Mesodermal cell (in vitro differentiated cells): ENCODE results near the gene WFDC10A. TPM values are rescaled to one million over a fixed set of nuclear protein-coding genes. Genes with fewer than 3 reads are reported as not detected.
"Not testable (repeated sequence)": the region's sequence is repeated elsewhere in the genome, so short reads cannot be mapped to it uniquely, and the experiment has no call there.

Source experiments
- H3K27ac ChIP-seq: 2 replicates; pipeline ENCODE4 v1.7.0; 2013; ENCODE audit warnings: mild to moderate bottlenecking, low read depth, low read length, moderate library complexity; ENCODE audit not compliant: severe bottlenecking
- H3K36me3 ChIP-seq: 2 replicates; pipeline ENCODE4 v1.7.1; 2013; ENCODE audit warnings: mild to moderate bottlenecking, low read length, moderate library complexity; ENCODE audit not compliant: control insufficient read depth, insufficient read depth
- H3K4me1 ChIP-seq: one replicate; pipeline ENCODE4 v1.7.1; 2013; ENCODE audit warnings: mild to moderate bottlenecking, low read length; ENCODE audit not compliant: insufficient read depth, control insufficient read depth, poor library complexity, severe bottlenecking
- H3K4me3 ChIP-seq: 2 replicates; pipeline ENCODE4 v1.7.0; 2013; ENCODE audit warnings: low read length, control low read depth, mild to moderate bottlenecking; ENCODE audit not compliant: insufficient read depth, poor library complexity, severe bottlenecking; ENCODE audit errors: extremely low read depth
- H3K9me3 ChIP-seq: 2 replicates; pipeline ENCODE4 v1.7.1; 2013; ENCODE audit warnings: mild to moderate bottlenecking, low read length, moderate library complexity; ENCODE audit not compliant: control insufficient read depth
- WGBS, 2 experiments: methylation state at CpG; one replicate each; pipeline ENCODE4 v1.1.5; 2013; ENCODE audit warnings: missing lambda C conversion rate in 2 of 2; ENCODE audit not compliant: insufficient coverage in 2 of 2; 5-methylcytosine and 5-hydroxymethylcytosine counted together
- polyA plus RNA-seq, 2 experiments: library from polyadenylated mRNA; stranded (reverse); fragments of 50-300 nt; gene quantifications; one replicate each; pipeline ENCODE4 v1.2.3, GENCODE V29; 2013

WFDC10A gene
- polyA plus RNA-seq (2013, experiment 1 of 2), result not detected
- polyA plus RNA-seq (2013, experiment 2 of 2), result not detected

DNA sequence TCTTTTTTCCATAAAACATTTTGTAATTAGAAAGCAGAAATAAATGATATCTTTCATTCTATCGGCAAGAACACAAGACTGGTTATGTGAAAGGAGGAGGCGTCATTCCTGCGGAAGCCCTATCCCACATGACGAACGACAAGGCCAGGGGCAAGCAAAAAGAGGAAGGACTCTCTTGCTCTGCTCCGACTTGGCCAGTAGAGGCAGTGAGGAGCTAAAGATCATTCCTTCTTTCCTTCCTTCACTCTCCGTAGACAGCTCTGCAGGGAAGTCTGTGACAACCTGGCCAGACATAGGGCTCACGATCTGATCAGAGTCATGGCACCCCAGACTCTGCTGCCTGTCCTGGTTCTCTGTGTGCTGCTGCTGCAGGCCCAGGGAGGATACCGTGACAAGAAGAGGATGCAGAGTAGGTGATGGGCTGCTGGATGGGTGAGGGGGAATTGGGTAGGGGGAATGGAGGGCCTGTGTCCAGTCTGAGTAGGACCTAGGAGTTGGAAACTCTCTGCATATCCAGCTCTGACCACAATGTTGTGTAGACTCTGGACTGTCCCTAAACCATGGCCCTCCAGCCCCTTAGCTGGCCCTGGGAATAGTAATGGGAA, at the start of gene WFDC10A:
Gene WFDC10A (plus strand): TSS at position 244 of the 605 bp plus-strand sequence. CDS start 75 bp downstream, at position 319.
- no peak within 1 kb of the TSS for H3K27ac ChIP-seq
- H3K4me1 ChIP-seq, result peaks cover 3% of the 10 kb centered on the region
- 11 to 20% methylated on average over 3 to 5 of the region's 9 CpGs for WGBS, 2 experiments
- no peaks in the 10 kb centered on the region for H3K9me3 ChIP-seq
- no peak within 1 kb of the TSS for H3K4me3 ChIP-seq
- no peaks in the 10 kb centered on the region for H3K36me3 ChIP-seq

DNA sequence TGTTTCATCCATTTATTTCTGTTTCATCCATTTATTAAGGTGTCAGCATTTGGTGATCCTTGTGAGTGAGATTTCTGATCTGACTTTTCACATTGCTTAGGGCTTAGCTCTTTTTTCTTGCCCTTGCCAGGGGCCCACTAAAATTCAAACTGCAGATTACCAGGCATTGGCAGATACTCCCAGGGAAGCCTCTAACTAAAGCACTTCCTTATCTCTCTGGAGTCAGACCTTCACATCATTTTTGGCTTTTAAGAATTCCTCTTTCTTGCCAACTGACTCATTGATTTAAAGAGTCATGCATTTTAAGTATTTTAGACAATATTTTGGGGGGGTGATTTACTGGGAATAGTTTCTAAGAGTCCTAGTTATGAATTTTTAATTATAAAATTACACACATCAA, 47.8 kb upstream of the WFDC10A start:
- H3K4me3 ChIP-seq, result no peak overlapping the region
- peaks cover 9% of the 10 kb centered on the region for H3K4me1 ChIP-seq
- no peak overlapping the region for H3K27ac ChIP-seq
- no peaks in the 10 kb centered on the region for H3K36me3 ChIP-seq
- H3K9me3 ChIP-seq, result no peaks in the 10 kb centered on the region

- WGBS, 2 experiments, result 65% methylated on average over 2 of the region's 3 CpGs; no CpG with 5 or more reads in 1 of the 2 experiments
- Histone ChIP-seq H3K4me3 (no peak overlapping the region), H3K27ac (no peak overlapping the region), H3K36me3 (no peaks in the 10 kb centered on the region), H3K9me3 (no peaks in the 10 kb centered on the region), H3K4me1 (peaks cover 9% of the 10 kb centered on the region)
Observed at GRCh38 chr20:45583502-45583901, 46.0 kb upstream of the WFDC10A start.

GRCh38 chr20:45584294-45584693, 45.2 kb upstream of the WFDC10A start:
- not testable (repeated sequence) for H3K36me3 ChIP-seq, H3K27ac ChIP-seq, H3K4me3 ChIP-seq, H3K9me3 ChIP-seq
- 81 to 91% methylated on average over 4 of the region's 5 CpGs for WGBS, 2 experiments
- peaks cover 14% of the 10 kb centered on the region for H3K4me1 ChIP-seq

- H3K27ac ChIP-seq, H3K36me3 ChIP-seq, H3K4me3 ChIP-seq, H3K9me3 ChIP-seq: not testable (repeated sequence)
- H3K4me1 ChIP-seq, result peaks cover 18% of the 10 kb centered on the region
- 86 to 93% methylated on average over 5 of the region's 5 CpGs for WGBS, 2 experiments
Observed at GRCh38 chr20:45585986-45586385, 43.6 kb upstream of the WFDC10A start.

- 60% methylated on average over 1 of the region's 2 CpGs; no CpG with 5 or more reads in 1 of the 2 experiments for WGBS, 2 experiments
- no peak overlapping the region for H3K4me3 ChIP-seq
Observed at GRCh38 chr20:45588800-45589199, 40.7 kb upstream of the WFDC10A start.

GRCh38 chr20:45589725-45590124, 39.8 kb upstream of the WFDC10A start:
- Histone ChIP-seq H3K36me3 (no peaks in the 10 kb centered on the region), H3K27ac (no peak overlapping the region), H3K9me3 (no peaks in the 10 kb centered on the region), H3K4me1 (peaks cover 12% of the 10 kb centered on the region), H3K4me3 (no peak overlapping the region)
- 43 to 60% methylated on average over 1 of the region's 1 CpG for WGBS, 2 experiments

More at GRCh38 chr20:45588800-45589199, 40.7 kb upstream of the WFDC10A start:
- H3K27ac ChIP-seq, result no peak overlapping the region
- H3K36me3 ChIP-seq, result no peaks in the 10 kb centered on the region
- peaks cover 12% of the 10 kb centered on the region for H3K4me1 ChIP-seq
- no peaks in the 10 kb centered on the region for H3K9me3 ChIP-seq

GRCh38 chr20:45592574-45593189, 36.9 kb upstream of the WFDC10A start:
- Histone ChIP-seq H3K36me3 (no peaks in the 10 kb centered on the region), H3K4me3 (no peak overlapping the region), H3K4me1 (peaks cover 8% of the 10 kb centered on the region), H3K27ac (no peak overlapping the region), H3K9me3 (no peaks in the 10 kb centered on the region)
- 75 to 87% methylated on average over 2 to 3 of the region's 5 CpGs for WGBS, 2 experiments

DNA sequence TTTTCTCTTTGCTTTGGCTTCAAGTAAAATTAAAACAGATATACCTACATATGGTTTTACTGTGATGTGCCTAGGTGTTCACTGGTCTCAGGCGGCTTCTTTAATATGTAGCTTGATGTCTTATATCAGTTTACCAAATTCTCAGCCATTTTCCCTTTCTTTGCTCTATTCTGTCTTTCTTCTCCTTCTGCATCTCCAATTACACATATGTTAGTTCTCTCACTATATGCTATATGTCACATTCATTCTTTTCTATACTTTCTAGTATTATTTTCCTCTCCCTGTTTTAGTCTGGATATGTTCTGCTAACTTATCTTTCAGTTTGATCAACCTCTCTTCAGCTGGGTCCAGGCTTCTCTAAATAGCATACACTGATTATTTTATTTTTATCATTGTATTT, 36.0 kb upstream of the WFDC10A start:
- Histone ChIP-seq H3K27ac (no peak overlapping the region), H3K4me1 (peaks cover 8% of the 10 kb centered on the region), H3K4me3 (no peak overlapping the region), H3K9me3 (no peaks in the 10 kb centered on the region), H3K36me3 (no peaks in the 10 kb centered on the region)
- WGBS, 2 experiments, result no CpG with 5 or more reads among the region's 1 CpG

DNA sequence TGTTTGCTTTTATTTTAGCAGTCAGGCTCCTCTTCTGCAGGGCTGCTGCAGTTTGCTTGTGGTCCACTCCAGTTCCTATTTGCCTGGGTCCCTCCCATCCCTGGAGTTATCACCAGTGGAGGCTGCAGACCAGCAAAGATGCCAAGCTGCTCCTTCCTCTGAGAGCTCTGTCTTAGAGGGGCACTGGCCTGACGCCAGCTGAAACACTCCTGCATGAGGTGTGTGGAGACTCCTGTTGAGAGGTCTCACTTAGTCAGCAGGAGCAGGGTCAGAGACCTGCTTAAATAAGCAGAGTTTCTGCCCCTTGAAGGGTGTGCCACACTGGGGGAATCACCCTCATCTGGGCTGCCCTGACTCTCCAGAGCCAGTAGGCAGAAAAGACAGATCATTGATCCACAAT, 34.3 kb upstream of the WFDC10A start:
- H3K27ac ChIP-seq, result no peak overlapping the region
- no peaks in the 10 kb centered on the region for H3K9me3 ChIP-seq
- H3K4me3 ChIP-seq, result no peak overlapping the region
- H3K4me1 ChIP-seq, result no peaks in the 10 kb centered on the region
- no peaks in the 10 kb centered on the region for H3K36me3 ChIP-seq
- 29 to 44% methylated on average over 1 of the region's 1 CpG for WGBS, 2 experiments

DNA sequence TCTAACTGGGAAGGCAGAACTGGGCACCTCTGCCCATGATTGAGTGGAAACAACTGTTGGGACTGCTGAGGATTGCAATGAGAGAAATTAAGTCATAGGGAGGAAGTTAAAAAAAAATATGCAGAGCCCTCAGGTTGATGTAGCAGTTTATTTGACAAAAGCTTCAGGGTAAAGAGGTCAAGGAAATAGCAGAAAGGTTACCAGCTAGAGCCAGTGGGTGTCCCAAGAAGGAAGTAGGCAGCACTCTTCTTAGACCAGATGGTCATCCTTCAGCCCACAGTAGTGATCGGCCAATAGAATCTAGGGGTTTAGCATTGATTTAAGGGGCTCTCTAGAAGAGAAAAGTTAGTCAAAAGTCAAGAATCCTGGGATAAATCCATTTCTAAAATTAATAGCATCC, 21.7 kb upstream of the WFDC10A start:
- no peak overlapping the region for H3K4me3 ChIP-seq
- no peak overlapping the region for H3K27ac ChIP-seq
- H3K4me1 ChIP-seq, result no peaks in the 10 kb centered on the region
- peaks cover 13% of the 10 kb centered on the region for H3K9me3 ChIP-seq
- no CpG with 5 or more reads among the region's 1 CpG for WGBS, 2 experiments
- no peaks in the 10 kb centered on the region for H3K36me3 ChIP-seq
